GM12873 (cell line): Measurements from ENCODE around the gene BOLA3.

Experiments
- CTCF ChIP-seq: IDR thresholded peaks from 2 replicates; pipeline ENCODE4 v1.5.1; 2012; ENCODE audit warnings: low read depth, mild to moderate bottlenecking, moderate library complexity, low read length, control low read depth; ENCODE audit not compliant: insufficient read depth; ENCODE audit errors: missing control alignments

BOLA3 gene

GRCh38 chr2:74105413-74105812, 42.3 kb downstream of the BOLA3 start:
- TF ChIP-seq CTCF: no peak

- TF ChIP-seq CTCF: no peak
Observed at GRCh38 chr2:74104839-74105238, 42.9 kb downstream of the BOLA3 start.

GRCh38 chr2:74103763-74104162, 43.9 kb downstream of the BOLA3 start:
- no peak for TF ChIP-seq CTCF

- no peak for TF ChIP-seq CTCF
Observed at GRCh38 chr2:74102516-74102915, 45.2 kb downstream of the BOLA3 start.

GRCh38 chr2:74101574-74102300, 46.0 kb downstream of the BOLA3 start:
- TF ChIP-seq CTCF: no peak

GRCh38 chr2:74100254-74101216, 47.2 kb downstream of the BOLA3 start:
- no peak for TF ChIP-seq CTCF

- TF ChIP-seq CTCF: no peak
Observed at GRCh38 chr2:74099835-74100234, 47.9 kb downstream of the BOLA3 start.
